C4-2B (cell line): ENCODE measurements around the gene SERPINB11.
"Not testable (repeated sequence)": the region's sequence is repeated elsewhere in the genome, so short reads cannot be mapped to it uniquely, and the experiment has no call there.

Source experiments
- H3K27ac ChIP-seq: fragments of 450-650 bp; 2 replicates; pipeline ENCODE4 v1.5.1; 2017
- ZFX ChIP-seq: fragments of 450-650 bp; IDR thresholded peaks from 2 replicates; pipeline ENCODE4 v1.6.1; 2017
- TF ChIP-seq, protein P1 (sequence below): fragments of 450-650 bp; conservative IDR thresholded peaks from 2 replicates; pipeline ENCODE4 v1.5.1; 2017; ENCODE audit warnings: mild to moderate bottlenecking

The SERPINB11 gene

DNA sequence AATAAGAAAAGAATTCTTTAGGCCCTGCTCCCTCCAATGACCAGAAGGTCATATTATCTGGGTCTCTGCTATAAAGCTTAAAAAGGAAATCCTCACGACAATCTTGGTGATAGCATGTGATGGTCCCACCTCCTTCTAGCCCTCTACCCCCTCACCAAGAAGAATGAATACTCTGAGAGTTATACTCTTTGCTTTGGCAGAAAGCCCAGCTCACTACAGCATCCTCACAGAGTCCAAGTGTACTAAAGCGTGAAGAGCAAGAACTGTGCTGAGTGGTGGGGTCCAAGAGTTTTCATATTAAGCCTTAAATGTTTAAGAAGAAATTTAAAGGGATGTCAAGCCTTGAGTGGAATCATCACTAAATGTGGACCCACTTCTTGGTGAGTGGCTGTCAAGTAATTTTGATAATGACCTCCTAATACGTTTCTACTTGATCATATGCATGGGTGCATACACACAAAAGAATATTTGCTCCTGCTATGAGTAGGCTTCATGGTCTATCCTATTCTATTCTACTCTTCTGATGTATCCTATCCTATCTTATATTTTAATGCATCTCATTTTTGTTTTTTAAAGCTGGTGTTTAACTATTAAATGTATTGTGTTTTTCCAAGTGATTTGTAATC is 56.0 kb downstream of the SERPINB11 start:
- H3K27ac ChIP-seq = no peak overlapping the region
- TF ChIP-seq ZFX = no peak
- TF ChIP-seq, protein P1, sequence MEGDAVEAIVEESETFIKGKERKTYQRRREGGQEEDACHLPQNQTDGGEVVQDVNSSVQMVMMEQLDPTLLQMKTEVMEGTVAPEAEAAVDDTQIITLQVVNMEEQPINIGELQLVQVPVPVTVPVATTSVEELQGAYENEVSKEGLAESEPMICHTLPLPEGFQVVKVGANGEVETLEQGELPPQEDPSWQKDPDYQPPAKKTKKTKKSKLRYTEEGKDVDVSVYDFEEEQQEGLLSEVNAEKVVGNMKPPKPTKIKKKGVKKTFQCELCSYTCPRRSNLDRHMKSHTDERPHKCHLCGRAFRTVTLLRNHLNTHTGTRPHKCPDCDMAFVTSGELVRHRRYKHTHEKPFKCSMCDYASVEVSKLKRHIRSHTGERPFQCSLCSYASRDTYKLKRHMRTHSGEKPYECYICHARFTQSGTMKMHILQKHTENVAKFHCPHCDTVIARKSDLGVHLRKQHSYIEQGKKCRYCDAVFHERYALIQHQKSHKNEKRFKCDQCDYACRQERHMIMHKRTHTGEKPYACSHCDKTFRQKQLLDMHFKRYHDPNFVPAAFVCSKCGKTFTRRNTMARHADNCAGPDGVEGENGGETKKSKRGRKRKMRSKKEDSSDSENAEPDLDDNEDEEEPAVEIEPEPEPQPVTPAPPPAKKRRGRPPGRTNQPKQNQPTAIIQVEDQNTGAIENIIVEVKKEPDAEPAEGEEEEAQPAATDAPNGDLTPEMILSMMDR = no peak

GRCh38 chr18:63759786-63760185 is 57.0 kb downstream of the SERPINB11 start:
- H3K27ac ChIP-seq = not testable (repeated sequence)

GRCh38 chr18:63762518-63762917 is 59.8 kb downstream of the SERPINB11 start:
- TF ChIP-seq ZFX = no peak
- TF ChIP-seq, protein P1 = no peak
- H3K27ac ChIP-seq = no peak overlapping the region

GRCh38 chr18:63763831-63764600 is 61.3 kb downstream of the SERPINB11 start:
- TF ChIP-seq, protein P1 = no peak
- TF ChIP-seq ZFX = no peak
- H3K27ac ChIP-seq = no peak overlapping the region

GRCh38 chr18:63765837-63766236 is 63.1 kb downstream of the SERPINB11 start:
- H3K27ac ChIP-seq = no peak overlapping the region
- no peak for TF ChIP-seq ZFX
- TF ChIP-seq, protein P1 = no peak
